ENCODE measurements around the gene KLK8. TPM values are rescaled to one million over a fixed set of nuclear protein-coding genes. Genes with fewer than 3 reads are reported as not detected.

KLK8 gene
- total RNA-seq, 1 experiment from 2014 or later = 4.4 TPM

DNA sequence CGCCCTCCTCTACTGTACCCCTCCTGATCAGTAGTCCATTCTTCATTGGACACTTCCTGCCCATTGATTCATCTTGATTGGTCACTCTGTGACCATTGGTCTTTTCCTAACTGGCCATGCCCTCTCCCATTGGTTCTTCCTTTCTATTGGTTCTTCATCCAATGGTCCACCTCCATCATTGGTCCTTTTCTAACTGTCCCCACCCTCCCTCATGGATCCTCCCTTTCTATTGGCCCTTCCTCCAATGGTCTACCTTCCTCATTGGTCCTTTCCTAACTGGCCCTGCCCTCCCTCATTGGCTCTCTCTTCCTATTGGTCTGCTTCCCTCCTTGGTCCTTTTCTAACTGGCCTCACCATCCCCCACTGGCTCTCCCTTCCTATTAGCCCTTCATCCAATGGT lies 39.2 kb downstream of the KLK8 start:
- H3K4me1 Mint-ChIP-seq = no peaks in the 10 kb centered on the region
- DNase-seq (ENCODE audit: low spot score) (no peak), ATAC-seq (no peak)
- H3K9me3 Mint-ChIP-seq = peaks cover 23% of the 10 kb centered on the region
- no peaks in the 10 kb centered on the region for H3K36me3 Mint-ChIP-seq
- POLR2A ChIA-PET = no interaction called here
- H3K27ac Mint-ChIP-seq = no peak overlapping the region
- CTCF ChIA-PET = interaction anchor here (1.0 kb wide), 1 partner anchor 17 kb away, joined by 3 read pairs; no protein-coding TSS in a partner anchor
- no peak overlapping the region for H3K4me3 Mint-ChIP-seq
- TF ChIP-seq, protein P1, sequence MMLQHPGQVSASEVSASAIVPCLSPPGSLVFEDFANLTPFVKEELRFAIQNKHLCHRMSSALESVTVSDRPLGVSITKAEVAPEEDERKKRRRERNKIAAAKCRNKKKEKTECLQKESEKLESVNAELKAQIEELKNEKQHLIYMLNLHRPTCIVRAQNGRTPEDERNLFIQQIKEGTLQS (CRISPR knock-in tag; conservative IDR thresholded peaks at IDR 0.05) = no peak
- TF ChIP-seq ZSCAN18 (CRISPR knock-in tag; IDR thresholded peaks at IDR 0.05) = no peak
- TF ChIP-seq, protein P2, sequence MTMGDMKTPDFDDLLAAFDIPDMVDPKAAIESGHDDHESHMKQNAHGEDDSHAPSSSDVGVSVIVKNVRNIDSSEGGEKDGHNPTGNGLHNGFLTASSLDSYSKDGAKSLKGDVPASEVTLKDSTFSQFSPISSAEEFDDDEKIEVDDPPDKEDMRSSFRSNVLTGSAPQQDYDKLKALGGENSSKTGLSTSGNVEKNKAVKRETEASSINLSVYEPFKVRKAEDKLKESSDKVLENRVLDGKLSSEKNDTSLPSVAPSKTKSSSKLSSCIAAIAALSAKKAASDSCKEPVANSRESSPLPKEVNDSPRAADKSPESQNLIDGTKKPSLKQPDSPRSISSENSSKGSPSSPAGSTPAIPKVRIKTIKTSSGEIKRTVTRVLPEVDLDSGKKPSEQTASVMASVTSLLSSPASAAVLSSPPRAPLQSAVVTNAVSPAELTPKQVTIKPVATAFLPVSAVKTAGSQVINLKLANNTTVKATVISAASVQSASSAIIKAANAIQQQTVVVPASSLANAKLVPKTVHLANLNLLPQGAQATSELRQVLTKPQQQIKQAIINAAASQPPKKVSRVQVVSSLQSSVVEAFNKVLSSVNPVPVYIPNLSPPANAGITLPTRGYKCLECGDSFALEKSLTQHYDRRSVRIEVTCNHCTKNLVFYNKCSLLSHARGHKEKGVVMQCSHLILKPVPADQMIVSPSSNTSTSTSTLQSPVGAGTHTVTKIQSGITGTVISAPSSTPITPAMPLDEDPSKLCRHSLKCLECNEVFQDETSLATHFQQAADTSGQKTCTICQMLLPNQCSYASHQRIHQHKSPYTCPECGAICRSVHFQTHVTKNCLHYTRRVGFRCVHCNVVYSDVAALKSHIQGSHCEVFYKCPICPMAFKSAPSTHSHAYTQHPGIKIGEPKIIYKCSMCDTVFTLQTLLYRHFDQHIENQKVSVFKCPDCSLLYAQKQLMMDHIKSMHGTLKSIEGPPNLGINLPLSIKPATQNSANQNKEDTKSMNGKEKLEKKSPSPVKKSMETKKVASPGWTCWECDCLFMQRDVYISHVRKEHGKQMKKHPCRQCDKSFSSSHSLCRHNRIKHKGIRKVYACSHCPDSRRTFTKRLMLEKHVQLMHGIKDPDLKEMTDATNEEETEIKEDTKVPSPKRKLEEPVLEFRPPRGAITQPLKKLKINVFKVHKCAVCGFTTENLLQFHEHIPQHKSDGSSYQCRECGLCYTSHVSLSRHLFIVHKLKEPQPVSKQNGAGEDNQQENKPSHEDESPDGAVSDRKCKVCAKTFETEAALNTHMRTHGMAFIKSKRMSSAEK (CRISPR knock-in tag; IDR thresholded peaks at IDR 0.05; ENCODE audit: borderline replicate concordance) = no peak
- no peak for TF ChIP-seq FOXK1 (CRISPR knock-in tag; IDR thresholded peaks at IDR 0.05)
- no peak for TF ChIP-seq ZNF232 (CRISPR knock-in tag; IDR thresholded peaks at IDR 0.05)
- no peak for TF ChIP-seq SMAD4 (CRISPR knock-in tag; IDR thresholded peaks at IDR 0.05)
- no peak for TF ChIP-seq ZNF423 (CRISPR knock-in tag; IDR thresholded peaks at IDR 0.05)
- no peak for TF ChIP-seq TEAD1 (CRISPR knock-in tag; IDR thresholded peaks at IDR 0.05)
- TF ChIP-seq HMGXB4 (CRISPR knock-in tag; IDR thresholded peaks at IDR 0.05) = no peak
- TF ChIP-seq, protein P3, sequence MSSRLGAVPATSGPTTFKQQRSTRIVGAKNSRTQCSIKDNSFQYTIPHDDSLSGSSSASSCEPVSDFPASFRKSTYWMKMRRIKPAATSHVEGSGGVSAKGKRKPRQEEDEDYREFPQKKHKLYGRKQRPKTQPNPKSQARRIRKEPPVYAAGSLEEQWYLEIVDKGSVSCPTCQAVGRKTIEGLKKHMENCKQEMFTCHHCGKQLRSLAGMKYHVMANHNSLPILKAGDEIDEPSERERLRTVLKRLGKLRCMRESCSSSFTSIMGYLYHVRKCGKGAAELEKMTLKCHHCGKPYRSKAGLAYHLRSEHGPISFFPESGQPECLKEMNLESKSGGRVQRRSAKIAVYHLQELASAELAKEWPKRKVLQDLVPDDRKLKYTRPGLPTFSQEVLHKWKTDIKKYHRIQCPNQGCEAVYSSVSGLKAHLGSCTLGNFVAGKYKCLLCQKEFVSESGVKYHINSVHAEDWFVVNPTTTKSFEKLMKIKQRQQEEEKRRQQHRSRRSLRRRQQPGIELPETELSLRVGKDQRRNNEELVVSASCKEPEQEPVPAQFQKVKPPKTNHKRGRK (CRISPR knock-in tag; IDR thresholded peaks at IDR 0.05; ENCODE audit: borderline replicate concordance) = no peak
- no peak for TF ChIP-seq CDX4 (CRISPR knock-in tag; IDR thresholded peaks at IDR 0.05; ENCODE audit: borderline replicate concordance)
- no peak for TF ChIP-seq ZNF671 (CRISPR knock-in tag; IDR thresholded peaks at IDR 0.05)
- TF ChIP-seq ZMAT4 (CRISPR knock-in tag; IDR thresholded peaks at IDR 0.05) = no peak
- TF ChIP-seq IRF2 (CRISPR knock-in tag; IDR thresholded peaks at IDR 0.05; ENCODE audit: borderline replicate concordance, low read depth) = no peak
- no peak for TF ChIP-seq TP53 (CRISPR knock-in tag; IDR thresholded peaks at IDR 0.05)
- TF ChIP-seq NFYB (CRISPR knock-in tag; conservative IDR thresholded peaks at IDR 0.05; ENCODE audit: low read depth) = no peak
- peaks cover 54% of the 10 kb centered on the region for H3K27me3 Mint-ChIP-seq (ENCODE audit: low read depth)

All from WTC11 (cell line).